ENCODE data around the gene ZDHHC7. TPM values are rescaled to one million over a fixed set of nuclear protein-coding genes. Genes with fewer than 3 reads are reported as not detected.
A peak's percentile ranks its signal among the peaks of the same experiment; 100 is the strongest.

ZDHHC7 gene
- total and polyA plus RNA-seq, 2 of the 8 experiments (the other 6 are each of a cell fraction or from before 2014, with no cell fraction given), result 40.5 to 56.3 TPM

GRCh38 chr16:85005285-85006069, 5.9 kb downstream of the ZDHHC7 start:
- ChIA-PET CTCF (ENCODE audit: partially characterized antibody) (interaction anchor here (1.0 to 3.9 kb wide), 6 partner anchors 9 to 499 kb away, joined by 3 to 13 read pairs (median 4); no protein-coding TSS in a partner anchor), POLR2A (ENCODE audit: partially characterized antibody) (no interaction called here)
- no peak overlapping the region for H2BK120ac ChIP-seq (replicated peaks; ENCODE audit: low read depth, low read length)
- no peak overlapping the region for H4K91ac ChIP-seq (replicated peaks; ENCODE audit: insufficient read length, low read length)
- H3K18ac ChIP-seq (ENCODE audit: extremely low read depth, low read length), result no peak overlapping the region
- H3K27ac ChIP-seq (ENCODE audit: low read depth, low read length), result no peak overlapping the region
- no peak overlapping the region for H2AFZ ChIP-seq (ENCODE audit: low read length)
- WGBS, 2 experiments (ENCODE audit: extremely low coverage in 1 of 2, insufficient coverage in 1 of 2, insufficient read length in 1 of 2, insufficient replicate concordance in 2 of 2, low coverage in 1 of 2, low lambda C conversion rate in 2 of 2, missing lambda C conversion rate in 1 of 2), result 89% methylated on average over 11 of the region's 11 CpGs; no CpG with 5 or more reads in 1 of the 2 experiments
- H3K56ac ChIP-seq (replicated peaks; ENCODE audit: insufficient read length, low read depth, low read length), result no peak overlapping the region
- H3K4me2 ChIP-seq (ENCODE audit: insufficient read depth in 1 of 2, low read depth in 2 of 2, low read length in 2 of 2), result peak overlapping the region in 1 of 2 experiments; percentile 19; a peak in 1 of 4 replicates
- no peak overlapping the region for H2BK12ac ChIP-seq (ENCODE audit: low read depth, low read length)
- H3K4ac ChIP-seq (replicated peaks; ENCODE audit: insufficient read length, low read depth, low read length), result no peak overlapping the region
- H3K23me2 ChIP-seq (ENCODE audit: low read depth, low read length), result peaks cover under 1% of the 10 kb centered on the region; the same call in 1 of the 2 replicates
- peaks cover 2 to 17% (median 5%) of the 10 kb centered on the region in 4 experiments for H3K4me1 ChIP-seq (replicated peaks in 1 of 4; ENCODE audit: control insufficient read depth in 3 of 4, insufficient read depth in 4 of 4, low read length in 3 of 4)
- FAIRE-seq, result no peak
- H3K27me3 ChIP-seq (replicated peaks in 1 of 4; ENCODE audit: control insufficient read depth in 3 of 4, extremely low read depth in 1 of 4, insufficient read depth in 3 of 4, low read length in 3 of 4), result no peaks in the 10 kb centered on the region
- H2AK5ac ChIP-seq (ENCODE audit: low read depth, low read length), result no peak overlapping the region
- H2BK5ac ChIP-seq (ENCODE audit: low read depth, low read length), result no peak overlapping the region
- H2BK20ac ChIP-seq (ENCODE audit: low read length), result no peak overlapping the region
- no peaks in the 10 kb centered on the region for H3K9me3 ChIP-seq (ENCODE audit: insufficient read depth in 2 of 2, low read depth in 1 of 2, low read length in 1 of 2)
- H2BK15ac ChIP-seq (ENCODE audit: low read length), result no peak overlapping the region
- H4K5ac ChIP-seq (ENCODE audit: insufficient read length, low read depth, low read length), result no peak overlapping the region
- no peak overlapping the region for H3K14ac ChIP-seq (ENCODE audit: insufficient read length)
- no peak overlapping the region for H3K9ac ChIP-seq (replicated peaks in 1 of 4; ENCODE audit: extremely low read depth in 1 of 4, low read depth in 3 of 4, low read length in 3 of 4)
- H3K23ac ChIP-seq (ENCODE audit: insufficient read length), result no peak overlapping the region
- DNase-seq (ENCODE audit: low read depth in 1 of 2, low spot score in 2 of 2), result no peak
- H3K79me1 ChIP-seq (ENCODE audit: low read depth, low read length), result peaks cover 24% of the 10 kb centered on the region
- no peak overlapping the region for H4K8ac ChIP-seq (ENCODE audit: extremely low read depth, insufficient read depth, low read length)
- H3K4me3 ChIP-seq (ENCODE audit: extremely low read depth in 1 of 4, insufficient read depth in 2 of 4, low read depth in 3 of 4, low read length in 4 of 4), result no peak overlapping the region
- peaks cover 12 to 30% of the 10 kb centered on the region in 2 experiments for H4K20me1 ChIP-seq (replicated peaks in 1 of 2; ENCODE audit: control insufficient read depth in 1 of 2, insufficient read depth in 2 of 2, low read length in 2 of 2)
- H3K36me3 ChIP-seq (ENCODE audit: control insufficient read depth in 2 of 4, insufficient read depth in 4 of 4, low read length in 3 of 4), result no peaks in the 10 kb centered on the region
- peaks cover 11 to 85% of the 10 kb centered on the region in 2 experiments for H3K79me2 ChIP-seq (ENCODE audit: control insufficient read depth in 1 of 2, insufficient read depth in 2 of 2, low read length in 2 of 2)
- no peak for TF ChIP-seq GABPA (IDR thresholded peaks at IDR 0.05; ENCODE audit: borderline replicate concordance, insufficient read depth, low read length)
- TF ChIP-seq SAP30 (IDR thresholded peaks at IDR 0.05; ENCODE audit: insufficient read depth, insufficient replicate concordance, low read length), result no peak
- TF ChIP-seq BRCA1 (IDR thresholded peaks at IDR 0.05; ENCODE audit: low read depth, low read length), result no peak
- TF ChIP-seq TAF7 (optimal IDR thresholded peaks at IDR 0.05; ENCODE audit: borderline replicate concordance, low read depth, low read length), result no peak
- TF ChIP-seq POLR2A (IDR thresholded peaks at IDR 0.05; ENCODE audit: control extremely low read depth in 1 of 2, low read depth in 2 of 2, low read length in 2 of 2), result no peak
- TF ChIP-seq NRF1 (IDR thresholded peaks at IDR 0.05; ENCODE audit: low read depth, low read length), result no peak
- TF ChIP-seq RFX5 (IDR thresholded peaks at IDR 0.05; ENCODE audit: borderline replicate concordance, low read depth, low read length), result no peak
- no peak for TF ChIP-seq CTBP2 (IDR thresholded peaks at IDR 0.05; ENCODE audit: borderline replicate concordance, insufficient read depth, insufficient read length, low read length)
- no peak for TF ChIP-seq SP1 (IDR thresholded peaks at IDR 0.05; ENCODE audit: low read depth, low read length)
- no peak for TF ChIP-seq CBX5 (IDR thresholded peaks at IDR 0.05; ENCODE audit: low read depth, low read length)
- TF ChIP-seq POU5F1 (IDR thresholded peaks at IDR 0.05; ENCODE audit: low read depth, low read length), result no peak

All from H1 (cell line).